A549 (cell line): ENCODE measurements around the gene SEC24D. TPM values are rescaled to one million over a fixed set of nuclear protein-coding genes. Genes with fewer than 3 reads are reported as not detected.

ENCODE experiments used
- ATAC-seq, 2 experiments: fragments of 200-7000 bp in 1 of 2; fragments of >200 bp in 1 of 2; cut with Nextera tagmentation in 1 of 2; cut with Tn5 transposase in 1 of 2; 3 replicates each; pipeline versions ENCODE4 v1.8.0 to v1.9.1; 2018 to 2020; ENCODE audit warnings: mild to moderate bottlenecking in 1 of 2, moderate library complexity in 1 of 2
- CTCF ChIA-PET: fragments of 300-600 bp; sonication (Branson Sonifier 250); formaldehyde crosslinking; extraction: SDS; loops from one replicate; lab custom pipeline; 2021; ENCODE audit warnings: antibody characterized with exemption, inconsistent platforms; lab: Yijun Ruan, JAX
- POLR2A ChIA-PET: fragments of 350-600 bp; formaldehyde crosslinking; extraction: SDS; loops from one replicate; lab custom pipeline; 2021; ENCODE audit warnings: antibody characterized with exemption, inconsistent platforms; lab: Yijun Ruan, JAX
- DNase-seq, 2 experiments: peaks; one replicate each; pipeline versions ENCODE4 v3.0.0 to v3.0.0-alpha.2; 2011 to 2016; ENCODE audit warnings: low read depth in 1 of 2, low spot score in 1 of 2
- FAIRE-seq: peaks from 2 replicates; lab custom pipeline; 2011; peaks lifted over from hg19 to GRCh38; lab: Jason Lieb, UNC
- H3K27ac ChIP-seq, 2 experiments: fragments of >200 bp; sonication (Bioruptor Twin); formaldehyde crosslinking; 3 replicates each; pipeline ENCODE4 v1.5.1; 2016 to 2017
- H3K4me1 ChIP-seq: fragments of >200 bp; sonication (Bioruptor Twin); formaldehyde crosslinking; 3 replicates; pipeline ENCODE4 v1.6.1; 2016
- H3K4me2 ChIP-seq: fragments of >200 bp; sonication (Bioruptor Twin); formaldehyde crosslinking; 3 replicates; pipeline ENCODE4 v1.6.1; 2016
- H3K4me3 ChIP-seq: fragments of >200 bp; sonication (Bioruptor Twin); formaldehyde crosslinking; 3 replicates; pipeline ENCODE4 v1.5.1; 2016
- H3K9me3 ChIP-seq: fragments of >200 bp; sonication (Bioruptor Twin); formaldehyde crosslinking; 3 replicates; pipeline ENCODE4 v1.6.1; 2016
- BHLHE40 ChIP-seq: IDR thresholded peaks from 2 replicates; pipeline ENCODE4 v1.6.1; 2012; ENCODE audit warnings: low read depth, low read length, inconsistent platforms
- CEBPB ChIP-seq, 2 experiments: fragments of >200 bp in 1 of 2; sonication (Bioruptor Twin) in 1 of 2; formaldehyde crosslinking in 1 of 2; IDR thresholded peaks; 2 replicates each; pipeline ENCODE4 v1.6.1; 2012 to 2016
- CHD2 ChIP-seq: fragments of 150-350 bp; IDR thresholded peaks from 2 replicates; pipeline ENCODE4 v1.6.1; 2014; ENCODE audit warnings: low read length; ENCODE audit not compliant: partially characterized antibody
- CTCF ChIP-seq: fragments of >200 bp; sonication (Bioruptor Twin); formaldehyde crosslinking; IDR thresholded peaks from 3 replicates; pipeline ENCODE4 v1.5.1; 2016
- EHMT2 ChIP-seq: fragments of 200-600 bp; sonication (generic); IDR thresholded peaks from 2 replicates; pipeline ENCODE4 v1.6.1; 2016; ENCODE audit warnings: antibody characterized with exemption, low read depth, mild to moderate bottlenecking, moderate library complexity
- ESRRA ChIP-seq: fragments of 150-350 bp; IDR thresholded peaks from 2 replicates; pipeline ENCODE4 v1.6.1; 2014; ENCODE audit warnings: mild to moderate bottlenecking, low read length, borderline replicate concordance
- FOSB ChIP-seq: fragments of 250-450 bp; sonication (Bioruptor Pico); IDR thresholded peaks from 2 replicates; pipeline ENCODE4 v1.5.0; 2020; ENCODE audit warnings: mild to moderate bottlenecking, moderate library complexity
- FOSL2 ChIP-seq, 2 experiments: fragments of 450-650 bp in 1 of 2; fragments of >200 bp in 1 of 2; sonication (Bioruptor Twin) in 1 of 2; formaldehyde crosslinking; IDR thresholded peaks; 2 replicates each; pipeline versions ENCODE4 v1.5.0 to v1.6.1; 2016 to 2020; ENCODE audit warnings: mild to moderate bottlenecking in 1 of 2, moderate library complexity in 1 of 2
- HEYL ChIP-seq: fragments of 250-450 bp; sonication (Bioruptor Pico); IDR thresholded peaks from 2 replicates; pipeline ENCODE4 v1.8.0; 2021; ENCODE audit warnings: mild to moderate bottlenecking, moderate library complexity
- HMGXB4 ChIP-seq: fragments of 250-450 bp; sonication (Bioruptor Pico); IDR thresholded peaks from 2 replicates; pipeline ENCODE4 v1.5.0; 2021; ENCODE audit warnings: mild to moderate bottlenecking, moderate library complexity, borderline replicate concordance
- HOXA7 ChIP-seq: fragments of 250-450 bp; sonication (Bioruptor Pico); IDR thresholded peaks from 2 replicates; pipeline ENCODE4 v1.5.0; 2020; ENCODE audit warnings: mild to moderate bottlenecking, moderate library complexity
- HOXB5 ChIP-seq: fragments of 250-450 bp; sonication (Bioruptor Pico); IDR thresholded peaks from 2 replicates; pipeline ENCODE4 v1.5.0; 2020; ENCODE audit warnings: mild to moderate bottlenecking, moderate library complexity
- KDM5A ChIP-seq: fragments of 200-600 bp; sonication (generic); IDR thresholded peaks from 2 replicates; pipeline ENCODE4 v1.6.1; 2016; ENCODE audit warnings: antibody characterized with exemption, mild to moderate bottlenecking
- MAFK ChIP-seq: fragments of 450-650 bp; IDR thresholded peaks from 2 replicates; pipeline ENCODE4 v1.6.1; 2014; ENCODE audit not compliant: partially characterized antibody
- MYC ChIP-seq: IDR thresholded peaks from 2 replicates; pipeline ENCODE4 v1.6.1; 2012; ENCODE audit warnings: mild to moderate bottlenecking, inconsistent platforms, low read length, improper control_type of control experiment, borderline replicate concordance
- NPAS2 ChIP-seq: fragments of 250-450 bp; sonication (Bioruptor Pico); IDR thresholded peaks from 2 replicates; pipeline ENCODE4 v1.8.0; 2022; ENCODE audit warnings: mild to moderate bottlenecking, moderate library complexity, borderline replicate concordance
- PBX3 ChIP-seq: IDR thresholded peaks from 2 replicates; pipeline ENCODE4 v1.6.1; 2012
- POLR2A ChIP-seq: IDR thresholded peaks from 2 replicates; pipeline ENCODE4 v1.6.1; 2012; ENCODE audit warnings: mild to moderate bottlenecking, low read length
- RAD21 ChIP-seq, 2 experiments: fragments of >200 bp in 1 of 2; sonication (Bioruptor Twin) in 1 of 2; formaldehyde crosslinking in 1 of 2; IDR thresholded peaks in 1 of 2; conservative IDR thresholded peaks in 1 of 2; 2 replicates in 1 of 2; 3 replicates in 1 of 2; pipeline ENCODE4 v1.6.1; 2012 to 2018; ENCODE audit warnings: inconsistent platforms in 1 of 2
- RARB ChIP-seq: fragments of 250-450 bp; sonication (Bioruptor Pico); IDR thresholded peaks from 2 replicates; pipeline ENCODE4 v1.8.0; 2021; ENCODE audit warnings: mild to moderate bottlenecking, moderate library complexity
- RFX5 ChIP-seq: fragments of 450-650 bp; IDR thresholded peaks from 2 replicates; pipeline ENCODE4 v1.7.1; 2014; ENCODE audit warnings: antibody characterized with exemption, mild to moderate bottlenecking, moderate library complexity
- SREBF2 ChIP-seq: fragments of 450-650 bp; IDR thresholded peaks from 2 replicates; pipeline ENCODE4 v1.6.1; 2014; ENCODE audit warnings: mild to moderate bottlenecking, moderate library complexity
- ZC3H11A ChIP-seq: fragments of 450-650 bp; IDR thresholded peaks from 2 replicates; pipeline ENCODE4 v1.6.1; 2014; ENCODE audit warnings: antibody characterized with exemption, mild to moderate bottlenecking
- ZSCAN20 ChIP-seq: fragments of 250-450 bp; sonication (Bioruptor Pico); IDR thresholded peaks from 2 replicates; pipeline ENCODE4 v1.8.0; 2022; ENCODE audit warnings: mild to moderate bottlenecking, moderate library complexity
- WGBS: methylation state at CpG from one replicate; pipeline ENCODE4 v1.1.6; 2017; ENCODE audit errors: missing lambda C conversion rate; 5-methylcytosine and 5-hydroxymethylcytosine counted together
- polyA plus RNA-seq, 4 experiments: library from polyadenylated mRNA; depleted of rRNA in 3 of 4; stranded (reverse); fragments of >200 nt; fragmentation: RNase III in 1 of 4; extraction: RNeasy Plus Mini Kit Qiagen cat#74134 plus additional on column Dnase treatment in 1 of 4; gene quantifications; 2 replicates in 3 of 4; 3 replicates in 1 of 4; pipeline ENCODE4 v1.2.3, GENCODE V29; 2011 to 2017
- TF ChIP-seq, protein P1 (sequence below): fragments of 250-450 bp; sonication (Bioruptor Pico); IDR thresholded peaks from 2 replicates; pipeline ENCODE4 v1.5.0; 2020; ENCODE audit warnings: low read depth, mild to moderate bottlenecking, moderate library complexity
- TF ChIP-seq, protein P2 (sequence below): IDR thresholded peaks from 2 replicates; pipeline ENCODE4 v1.6.1; 2012
- TF ChIP-seq, protein P3 (sequence below): fragments of 200-600 bp; sonication (generic); IDR thresholded peaks from 2 replicates; pipeline ENCODE4 v1.6.1; 2016; ENCODE audit warnings: antibody characterized with exemption, mild to moderate bottlenecking, moderate library complexity

The SEC24D gene
- polyA plus RNA-seq, 2 of the 4 experiments (the other 2 are of a cell fraction): 12.8 to 15.6 TPM

DNA sequence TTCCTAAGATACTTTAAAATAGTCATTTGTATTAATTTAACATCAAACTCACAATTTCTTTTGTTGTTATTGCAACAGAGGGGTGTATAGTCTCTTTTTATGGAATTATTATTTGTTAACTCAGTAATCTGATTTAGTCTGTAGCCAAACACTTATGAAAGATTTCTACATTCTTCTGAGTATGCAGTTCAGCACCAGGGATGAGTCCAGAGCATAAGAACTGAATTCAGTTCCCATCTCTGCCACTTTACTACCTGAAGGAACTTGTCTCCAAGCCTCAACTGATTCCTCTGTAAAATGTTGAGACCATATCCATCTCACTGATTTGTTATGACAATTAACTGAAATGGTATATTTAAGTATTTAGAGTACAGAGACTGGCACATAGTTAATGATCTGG lies 105.2 kb downstream of the SEC24D start:
- H3K4me3 ChIP-seq: no peak overlapping the region
- H3K4me1 ChIP-seq: no peaks in the 10 kb centered on the region
- H3K27ac ChIP-seq: no peak overlapping the region
- no peak for ATAC-seq
- FAIRE-seq: no peak
- no peaks in the 10 kb centered on the region for H3K9me3 ChIP-seq
- POLR2A ChIA-PET: no interaction called here
- no peak for TF ChIP-seq ZC3H11A
- no peak for TF ChIP-seq SREBF2
- no peak for TF ChIP-seq HOXA7 (CRISPR knock-in tag)
- TF ChIP-seq RFX5: no peak
- TF ChIP-seq HOXB5 (CRISPR knock-in tag): no peak
- TF ChIP-seq BHLHE40: no peak
- no peak for TF ChIP-seq CHD2
- no peak for TF ChIP-seq RARB
- TF ChIP-seq MAFK: no peak
- TF ChIP-seq, protein P1, sequence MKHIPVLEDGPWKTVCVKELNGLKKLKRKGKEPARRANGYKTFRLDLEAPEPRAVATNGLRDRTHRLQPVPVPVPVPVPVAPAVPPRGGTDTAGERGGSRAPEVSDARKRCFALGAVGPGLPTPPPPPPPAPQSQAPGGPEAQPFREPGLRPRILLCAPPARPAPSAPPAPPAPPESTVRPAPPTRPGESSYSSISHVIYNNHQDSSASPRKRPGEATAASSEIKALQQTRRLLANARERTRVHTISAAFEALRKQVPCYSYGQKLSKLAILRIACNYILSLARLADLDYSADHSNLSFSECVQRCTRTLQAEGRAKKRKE (CRISPR knock-in tag): no peak
- TF ChIP-seq, protein P2, sequence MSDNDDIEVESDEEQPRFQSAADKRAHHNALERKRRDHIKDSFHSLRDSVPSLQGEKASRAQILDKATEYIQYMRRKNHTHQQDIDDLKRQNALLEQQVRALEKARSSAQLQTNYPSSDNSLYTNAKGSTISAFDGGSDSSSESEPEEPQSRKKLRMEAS: no peak
- TF ChIP-seq FOSL2 (IDR thresholded peaks at IDR 0.05): no peak
- no peak for TF ChIP-seq FOSL2 (CRISPR knock-in tag; IDR thresholded peaks at IDR 0.05)
- no peak for TF ChIP-seq HEYL (CRISPR knock-in tag)
- TF ChIP-seq ZSCAN20 (CRISPR knock-in tag): no peak
- TF ChIP-seq CEBPB (IDR thresholded peaks at IDR 0.05): no peak
- TF ChIP-seq CTCF: no peak
- TF ChIP-seq EHMT2: no peak
- TF ChIP-seq, protein P3, sequence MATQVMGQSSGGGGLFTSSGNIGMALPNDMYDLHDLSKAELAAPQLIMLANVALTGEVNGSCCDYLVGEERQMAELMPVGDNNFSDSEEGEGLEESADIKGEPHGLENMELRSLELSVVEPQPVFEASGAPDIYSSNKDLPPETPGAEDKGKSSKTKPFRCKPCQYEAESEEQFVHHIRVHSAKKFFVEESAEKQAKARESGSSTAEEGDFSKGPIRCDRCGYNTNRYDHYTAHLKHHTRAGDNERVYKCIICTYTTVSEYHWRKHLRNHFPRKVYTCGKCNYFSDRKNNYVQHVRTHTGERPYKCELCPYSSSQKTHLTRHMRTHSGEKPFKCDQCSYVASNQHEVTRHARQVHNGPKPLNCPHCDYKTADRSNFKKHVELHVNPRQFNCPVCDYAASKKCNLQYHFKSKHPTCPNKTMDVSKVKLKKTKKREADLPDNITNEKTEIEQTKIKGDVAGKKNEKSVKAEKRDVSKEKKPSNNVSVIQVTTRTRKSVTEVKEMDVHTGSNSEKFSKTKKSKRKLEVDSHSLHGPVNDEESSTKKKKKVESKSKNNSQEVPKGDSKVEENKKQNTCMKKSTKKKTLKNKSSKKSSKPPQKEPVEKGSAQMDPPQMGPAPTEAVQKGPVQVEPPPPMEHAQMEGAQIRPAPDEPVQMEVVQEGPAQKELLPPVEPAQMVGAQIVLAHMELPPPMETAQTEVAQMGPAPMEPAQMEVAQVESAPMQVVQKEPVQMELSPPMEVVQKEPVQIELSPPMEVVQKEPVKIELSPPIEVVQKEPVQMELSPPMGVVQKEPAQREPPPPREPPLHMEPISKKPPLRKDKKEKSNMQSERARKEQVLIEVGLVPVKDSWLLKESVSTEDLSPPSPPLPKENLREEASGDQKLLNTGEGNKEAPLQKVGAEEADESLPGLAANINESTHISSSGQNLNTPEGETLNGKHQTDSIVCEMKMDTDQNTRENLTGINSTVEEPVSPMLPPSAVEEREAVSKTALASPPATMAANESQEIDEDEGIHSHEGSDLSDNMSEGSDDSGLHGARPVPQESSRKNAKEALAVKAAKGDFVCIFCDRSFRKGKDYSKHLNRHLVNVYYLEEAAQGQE: no peak
- TF ChIP-seq ESRRA: no peak
- no peak for DNase-seq
- CTCF ChIA-PET: no interaction called here
- H3K4me2 ChIP-seq: no peak overlapping the region

GRCh38 chr4:118729287-118730286 lies 106.3 kb downstream of the SEC24D start:
- DNase-seq: no peak
- Histone ChIP-seq H3K4me3 (no peak overlapping the region), H3K9me3 (no peaks in the 10 kb centered on the region), H3K4me1 (no peaks in the 10 kb centered on the region), H3K4me2 (no peak overlapping the region), H3K27ac (no peak overlapping the region)
- POLR2A ChIA-PET: no interaction called here
- FAIRE-seq: no peak
- no peak for ATAC-seq
- CTCF ChIA-PET: no interaction called here
- WGBS: 87% methylated on average over 6 of the region's 6 CpGs
- TF ChIP-seq FOSB (CRISPR knock-in tag): no peak
- TF ChIP-seq HEYL (CRISPR knock-in tag): no peak
- no peak for TF ChIP-seq SREBF2
- no peak for TF ChIP-seq MYC
- TF ChIP-seq ZSCAN20 (CRISPR knock-in tag): no peak
- no peak for TF ChIP-seq ZC3H11A
- TF ChIP-seq RAD21 (conservative IDR thresholded peaks at IDR 0.05 in 1 of 2, IDR thresholded peaks at IDR 0.05 in 1 of 2): no peak
- no peak for TF ChIP-seq POLR2A
- no peak for TF ChIP-seq ESRRA
- no peak for TF ChIP-seq HOXA7 (CRISPR knock-in tag)
- TF ChIP-seq HMGXB4 (CRISPR knock-in tag): no peak
- TF ChIP-seq KDM5A: no peak
- TF ChIP-seq PBX3: no peak
- no peak for TF ChIP-seq RARB
- TF ChIP-seq NPAS2: no peak
